ENCODE results near the gene PLAAT2. TPM values are rescaled to one million over a fixed set of nuclear protein-coding genes. Genes with fewer than 3 reads are reported as not detected.

PLAAT2 gene
- total and polyA plus RNA-seq, 9 of the 15 experiments (the other 6 are each of a cell fraction or from before 2014, with no cell fraction given) = not detected

GRCh38 chr11:63534895-63535461 lies 28.2 kb downstream of the PLAAT2 start (continued):
- no peak for TF ChIP-seq CTCFL (IDR thresholded peaks at IDR 0.05; ENCODE audit: borderline replicate concordance, insufficient read depth, low read depth, low read length, poor library complexity, severe bottlenecking)
- no peak for TF ChIP-seq ZBTB8A (IDR thresholded peaks at IDR 0.05; ENCODE audit: partially characterized antibody)
- TF ChIP-seq HEY1 (CRISPR knock-in tag; IDR thresholded peaks at IDR 0.05; ENCODE audit: borderline replicate concordance) = peak; percentile 96
- no peak for TF ChIP-seq RBM15 (IDR thresholded peaks at IDR 0.05; ENCODE audit: insufficient read depth, low read length)
- no peak for TF ChIP-seq NEUROD1 (IDR thresholded peaks at IDR 0.05; ENCODE audit: borderline replicate concordance, low read depth, low read length, partially characterized antibody)
- no peak for TF ChIP-seq POLR3A (IDR thresholded peaks at IDR 0.05; ENCODE audit: borderline replicate concordance, extremely low read depth, insufficient read depth, insufficient read length)
- TF ChIP-seq, protein P1, sequence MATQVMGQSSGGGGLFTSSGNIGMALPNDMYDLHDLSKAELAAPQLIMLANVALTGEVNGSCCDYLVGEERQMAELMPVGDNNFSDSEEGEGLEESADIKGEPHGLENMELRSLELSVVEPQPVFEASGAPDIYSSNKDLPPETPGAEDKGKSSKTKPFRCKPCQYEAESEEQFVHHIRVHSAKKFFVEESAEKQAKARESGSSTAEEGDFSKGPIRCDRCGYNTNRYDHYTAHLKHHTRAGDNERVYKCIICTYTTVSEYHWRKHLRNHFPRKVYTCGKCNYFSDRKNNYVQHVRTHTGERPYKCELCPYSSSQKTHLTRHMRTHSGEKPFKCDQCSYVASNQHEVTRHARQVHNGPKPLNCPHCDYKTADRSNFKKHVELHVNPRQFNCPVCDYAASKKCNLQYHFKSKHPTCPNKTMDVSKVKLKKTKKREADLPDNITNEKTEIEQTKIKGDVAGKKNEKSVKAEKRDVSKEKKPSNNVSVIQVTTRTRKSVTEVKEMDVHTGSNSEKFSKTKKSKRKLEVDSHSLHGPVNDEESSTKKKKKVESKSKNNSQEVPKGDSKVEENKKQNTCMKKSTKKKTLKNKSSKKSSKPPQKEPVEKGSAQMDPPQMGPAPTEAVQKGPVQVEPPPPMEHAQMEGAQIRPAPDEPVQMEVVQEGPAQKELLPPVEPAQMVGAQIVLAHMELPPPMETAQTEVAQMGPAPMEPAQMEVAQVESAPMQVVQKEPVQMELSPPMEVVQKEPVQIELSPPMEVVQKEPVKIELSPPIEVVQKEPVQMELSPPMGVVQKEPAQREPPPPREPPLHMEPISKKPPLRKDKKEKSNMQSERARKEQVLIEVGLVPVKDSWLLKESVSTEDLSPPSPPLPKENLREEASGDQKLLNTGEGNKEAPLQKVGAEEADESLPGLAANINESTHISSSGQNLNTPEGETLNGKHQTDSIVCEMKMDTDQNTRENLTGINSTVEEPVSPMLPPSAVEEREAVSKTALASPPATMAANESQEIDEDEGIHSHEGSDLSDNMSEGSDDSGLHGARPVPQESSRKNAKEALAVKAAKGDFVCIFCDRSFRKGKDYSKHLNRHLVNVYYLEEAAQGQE (IDR thresholded peaks at IDR 0.05; ENCODE audit: borderline replicate concordance) = no peak
- TF ChIP-seq, protein P1 (CRISPR knock-in tag; IDR thresholded peaks at IDR 0.05; ENCODE audit: low read depth) = 0 out of 2 replicates have a peak, but pooled peaks have one; percentile 71
- TF ChIP-seq, protein P2, sequence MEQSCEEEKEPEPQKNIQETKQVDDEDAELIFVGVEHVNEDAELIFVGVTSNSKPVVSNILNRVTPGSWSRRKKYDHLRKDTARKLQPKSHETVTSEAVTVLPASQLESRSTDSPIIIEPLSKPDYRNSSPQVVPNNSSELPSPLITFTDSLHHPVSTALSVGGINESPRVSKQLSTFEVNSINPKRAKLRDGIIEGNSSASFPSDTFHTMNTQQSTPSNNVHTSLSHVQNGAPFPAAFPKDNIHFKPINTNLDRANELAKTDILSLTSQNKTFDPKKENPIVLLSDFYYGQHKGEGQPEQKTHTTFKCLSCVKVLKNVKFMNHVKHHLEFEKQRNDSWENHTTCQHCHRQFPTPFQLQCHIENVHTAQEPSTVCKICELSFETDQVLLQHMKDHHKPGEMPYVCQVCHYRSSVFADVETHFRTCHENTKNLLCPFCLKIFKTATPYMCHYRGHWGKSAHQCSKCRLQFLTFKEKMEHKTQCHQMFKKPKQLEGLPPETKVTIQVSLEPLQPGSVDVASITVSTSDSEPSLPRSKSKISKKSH (CRISPR knock-in tag; IDR thresholded peaks at IDR 0.05) = peak; percentile 87; the same call in 1 of the 2 replicates
- TF ChIP-seq SMARCC2 (IDR thresholded peaks at IDR 0.05; ENCODE audit: low read depth) = no peak
- TF ChIP-seq ZNF253 (CRISPR knock-in tag; conservative IDR thresholded peaks at IDR 0.05) = no peak
- peak; percentile 26; the same call in 1 of the 2 replicates for TF ChIP-seq CBFA2T2 (conservative IDR thresholded peaks at IDR 0.05)
- TF ChIP-seq IRF2 (CRISPR knock-in tag; IDR thresholded peaks at IDR 0.05) = no peak
- no peak for TF ChIP-seq ZNF217 (CRISPR knock-in tag; IDR thresholded peaks at IDR 0.05)
- no peak for TF ChIP-seq MCM2 (IDR thresholded peaks at IDR 0.05; ENCODE audit: low read depth)
- no peak for TF ChIP-seq PTBP1 (IDR thresholded peaks at IDR 0.05; ENCODE audit: low read depth, low read length)
- no peak for TF ChIP-seq GATAD2B (IDR thresholded peaks at IDR 0.05; ENCODE audit: borderline replicate concordance)

Measured in K562 (cell line).